Liver (tissue), 9 donors: ENCODE measurements around the gene TMCO4. TPM values are rescaled to one million over a fixed set of nuclear protein-coding genes. Genes with fewer than 3 reads are reported as not detected.

Source experiments
- DNase-seq: peaks from one replicate; pipeline ENCODE4 v3.0.0-alpha.2; 2017; ENCODE audit warnings: low spot score
- H3K27ac ChIP-seq, 2 donors: one replicate each; pipeline ENCODE4 v1.7.0; 2013; ENCODE audit warnings: inconsistent platforms in 2 of 2, low read length in 2 of 2, control low read depth in 1 of 2, low read depth in 1 of 2, mild to moderate bottlenecking in 1 of 2
- H3K27me3 ChIP-seq, 4 donors: one replicate each; pipeline versions ENCODE4 v1.6.1 to v1.7.0; 2013; ENCODE audit warnings: low read length in 3 of 4, inconsistent platforms in 1 of 4, mild to moderate bottlenecking in 1 of 4, moderate library complexity in 1 of 4; ENCODE audit not compliant: control insufficient read depth in 4 of 4, insufficient read depth in 4 of 4
- H3K36me3 ChIP-seq, 4 donors: one replicate each; pipeline versions ENCODE4 v1.6.1 to v1.7.0; 2013; ENCODE audit warnings: low read length in 3 of 4, mild to moderate bottlenecking in 3 of 4, low read depth in 1 of 4, moderate library complexity in 1 of 4; ENCODE audit not compliant: control insufficient read depth in 4 of 4, insufficient read depth in 3 of 4
- H3K4me1 ChIP-seq, 4 donors: one replicate each; pipeline versions ENCODE4 v1.6.1 to v1.7.0; 2013; ENCODE audit warnings: low read length in 3 of 4, mild to moderate bottlenecking in 3 of 4, moderate library complexity in 1 of 4; ENCODE audit not compliant: control insufficient read depth in 4 of 4, insufficient read depth in 4 of 4
- H3K4me3 ChIP-seq, 3 donors: one replicate each; pipeline versions ENCODE4 v1.6.1 to v1.7.0; 2013; ENCODE audit warnings: low read length in 3 of 3, control low read depth in 1 of 3, low read depth in 1 of 3, mild to moderate bottlenecking in 1 of 3
- H3K9ac ChIP-seq, 2 donors: one replicate each; pipeline ENCODE4 v1.7.0; 2013; ENCODE audit warnings: low read length in 2 of 2, mild to moderate bottlenecking in 2 of 2, moderate library complexity in 2 of 2, control low read depth in 1 of 2, low read depth in 1 of 2
- H3K9me3 ChIP-seq, 4 donors: one replicate each; pipeline versions ENCODE4 v1.6.1 to v1.7.0; 2013; ENCODE audit warnings: low read length in 3 of 4; ENCODE audit not compliant: control insufficient read depth in 4 of 4
- EGR1 ChIP-seq, 2 donors: IDR thresholded peaks; 2 replicates each; pipeline ENCODE4 v1.6.1; 2016 to 2018; ENCODE audit warnings: antibody characterized with exemption in 2 of 2, low read depth in 2 of 2
- FOXA1 ChIP-seq: IDR thresholded peaks from 2 replicates; pipeline ENCODE4 v1.6.1; 2016; ENCODE audit warnings: antibody characterized with exemption
- FOXA2 ChIP-seq: IDR thresholded peaks from 2 replicates; pipeline ENCODE4 v1.6.1; 2016; ENCODE audit warnings: antibody characterized with exemption
- GABPA ChIP-seq, 2 donors: IDR thresholded peaks in 1 of 2; conservative IDR thresholded peaks in 1 of 2; 2 replicates each; pipeline ENCODE4 v1.6.1; 2016; ENCODE audit warnings: antibody characterized with exemption in 2 of 2, mild to moderate bottlenecking in 1 of 2, moderate library complexity in 1 of 2
- HNF4A ChIP-seq, 2 donors: conservative IDR thresholded peaks; 2 replicates each; pipeline ENCODE4 v1.6.1; 2016; ENCODE audit warnings: antibody characterized with exemption in 2 of 2, mild to moderate bottlenecking in 2 of 2
- HNF4G ChIP-seq: IDR thresholded peaks from 2 replicates; pipeline ENCODE4 v1.6.1; 2016; ENCODE audit warnings: antibody characterized with exemption
- JUND ChIP-seq, 2 donors: IDR thresholded peaks; 2 replicates each; pipeline ENCODE4 v1.6.1; 2016; ENCODE audit warnings: antibody characterized with exemption in 2 of 2
- MAX ChIP-seq: IDR thresholded peaks from 2 replicates; pipeline ENCODE4 v1.6.1; 2016; ENCODE audit warnings: antibody characterized with exemption
- NR2F2 ChIP-seq: IDR thresholded peaks from 2 replicates; pipeline ENCODE4 v1.6.1; 2016; ENCODE audit warnings: antibody characterized with exemption
- RAD21 ChIP-seq, 2 donors: IDR thresholded peaks; 2 replicates each; pipeline ENCODE4 v1.6.1; 2016; ENCODE audit warnings: antibody characterized with exemption in 2 of 2, mild to moderate bottlenecking in 2 of 2
- RXRA ChIP-seq, 2 donors: IDR thresholded peaks; 2 replicates each; pipeline ENCODE4 v1.6.1; 2017 to 2018; ENCODE audit warnings: antibody characterized with exemption in 2 of 2, mild to moderate bottlenecking in 1 of 2
- SP1 ChIP-seq: IDR thresholded peaks from 2 replicates; pipeline ENCODE4 v1.6.1; 2018; ENCODE audit warnings: antibody characterized with exemption, mild to moderate bottlenecking
- TAF1 ChIP-seq: conservative IDR thresholded peaks from 2 replicates; pipeline ENCODE4 v1.6.1; 2016; ENCODE audit warnings: antibody characterized with exemption, mild to moderate bottlenecking
- YY1 ChIP-seq: IDR thresholded peaks from 2 replicates; pipeline ENCODE4 v1.6.1; 2016; ENCODE audit warnings: antibody characterized with exemption, mild to moderate bottlenecking
- WGBS: extraction: QIAGEN DNeasy Blood & Tissue Kit; methylation state at CpG from one replicate; pipeline ENCODE4 v1.1.7; 2013; 5-methylcytosine and 5-hydroxymethylcytosine counted together
- polyA plus RNA-seq, 2 donors: library from polyadenylated mRNA; stranded (reverse) in 1 of 2; unstranded in 1 of 2; fragments of 200-250 nt in 1 of 2; fragments of >200 nt in 1 of 2; fragmentation: Nextera tagmentation in 1 of 2; extraction: Ambion mirVana in 1 of 2; gene quantifications; one replicate each; pipeline versions ENCODE4 v1.2.1 to v1.2.3, GENCODE V29; 2013 to 2015
- total RNA-seq, 2 donors: library from RNA; depleted of rRNA; stranded (reverse); fragments of >200 nt; gene quantifications; one replicate each; pipeline ENCODE4 v1.2.3, GENCODE V29; 2014
- TF ChIP-seq, protein P1 (sequence below): IDR thresholded peaks from 2 replicates; pipeline ENCODE4 v1.6.1; 2016; ENCODE audit warnings: antibody characterized with exemption
- TF ChIP-seq, protein P2 (sequence below): IDR thresholded peaks from 2 replicates; pipeline ENCODE4 v1.6.1; 2016; ENCODE audit warnings: antibody characterized with exemption, mild to moderate bottlenecking
- TF ChIP-seq, protein P3 (sequence below): IDR thresholded peaks from 2 replicates; pipeline ENCODE4 v1.6.1; 2016; ENCODE audit warnings: antibody characterized with exemption
- donor health status: healthy.
- donor health status: healthy.
- donor health status: healthy.
- donor health status: healthy.
- donor health status: healthy.

The TMCO4 gene
- total and polyA plus RNA-seq, 4 donors, result 4.0 to 9.5 (median 6.0) TPM

- no peak for TF ChIP-seq SP1
- TF ChIP-seq YY1, result no peak
- no peak for TF ChIP-seq GABPA (IDR thresholded peaks at IDR 0.05 in 1 of 2, conservative IDR thresholded peaks at IDR 0.05 in 1 of 2)
- no peak for DNase-seq
- Histone ChIP-seq H3K9ac (no peak overlapping the region), H3K27me3 (no peaks in the 10 kb centered on the region), H3K4me3 (no peak overlapping the region), H3K4me1 (peaks cover under 1 to 5% (median 3%) of the 10 kb centered on the region in 4 donors), H3K27ac (no peak overlapping the region), H3K36me3 (no peaks in the 10 kb centered on the region), H3K9me3 (no peaks in the 10 kb centered on the region)
- 85% methylated on average over 13 of the region's 13 CpGs for WGBS
Measured at GRCh38 chr1:19809044-19809750, 9.5 kb upstream of the TMCO4 start.

DNA sequence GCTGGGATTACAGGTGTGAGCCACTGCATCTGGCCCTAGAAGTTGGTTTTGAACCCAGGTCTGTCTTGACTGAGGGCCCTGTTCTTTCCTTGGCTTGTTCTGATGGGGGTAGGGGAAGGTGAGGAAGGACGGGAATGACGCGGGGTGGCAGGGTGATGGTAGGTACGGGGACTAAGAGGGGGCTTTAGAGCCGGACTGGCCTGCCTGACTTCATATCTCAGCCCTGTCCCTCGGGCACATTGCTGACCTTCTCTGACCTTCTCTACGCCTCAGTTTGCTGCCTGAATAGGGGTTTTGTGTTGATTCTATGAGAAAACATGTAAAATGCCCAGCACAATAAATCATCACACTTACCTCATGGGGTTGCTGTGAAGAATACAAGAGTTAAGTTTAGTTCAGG lies 8.6 kb upstream of the TMCO4 start:
- TF ChIP-seq HNF4G (no peak), RAD21 (IDR thresholded peaks at IDR 0.05) (no peak), HNF4A (conservative IDR thresholded peaks at IDR 0.05) (no peak), YY1 (no peak), FOXA2 (no peak), GABPA (IDR thresholded peaks at IDR 0.05 in 1 of 2, conservative IDR thresholded peaks at IDR 0.05 in 1 of 2) (no peak), NR2F2 (no peak), JUND (IDR thresholded peaks at IDR 0.05) (no peak), TAF1 (no peak), EGR1 (IDR thresholded peaks at IDR 0.05; ENCODE audit: low read depth in 2 of 2) (no peak), SP1 (no peak), RXRA (IDR thresholded peaks at IDR 0.05) (no peak), MAX (no peak), FOXA1 (no peak)
- TF ChIP-seq, protein P1, sequence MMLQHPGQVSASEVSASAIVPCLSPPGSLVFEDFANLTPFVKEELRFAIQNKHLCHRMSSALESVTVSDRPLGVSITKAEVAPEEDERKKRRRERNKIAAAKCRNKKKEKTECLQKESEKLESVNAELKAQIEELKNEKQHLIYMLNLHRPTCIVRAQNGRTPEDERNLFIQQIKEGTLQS, result no peak
- TF ChIP-seq, protein P2, sequence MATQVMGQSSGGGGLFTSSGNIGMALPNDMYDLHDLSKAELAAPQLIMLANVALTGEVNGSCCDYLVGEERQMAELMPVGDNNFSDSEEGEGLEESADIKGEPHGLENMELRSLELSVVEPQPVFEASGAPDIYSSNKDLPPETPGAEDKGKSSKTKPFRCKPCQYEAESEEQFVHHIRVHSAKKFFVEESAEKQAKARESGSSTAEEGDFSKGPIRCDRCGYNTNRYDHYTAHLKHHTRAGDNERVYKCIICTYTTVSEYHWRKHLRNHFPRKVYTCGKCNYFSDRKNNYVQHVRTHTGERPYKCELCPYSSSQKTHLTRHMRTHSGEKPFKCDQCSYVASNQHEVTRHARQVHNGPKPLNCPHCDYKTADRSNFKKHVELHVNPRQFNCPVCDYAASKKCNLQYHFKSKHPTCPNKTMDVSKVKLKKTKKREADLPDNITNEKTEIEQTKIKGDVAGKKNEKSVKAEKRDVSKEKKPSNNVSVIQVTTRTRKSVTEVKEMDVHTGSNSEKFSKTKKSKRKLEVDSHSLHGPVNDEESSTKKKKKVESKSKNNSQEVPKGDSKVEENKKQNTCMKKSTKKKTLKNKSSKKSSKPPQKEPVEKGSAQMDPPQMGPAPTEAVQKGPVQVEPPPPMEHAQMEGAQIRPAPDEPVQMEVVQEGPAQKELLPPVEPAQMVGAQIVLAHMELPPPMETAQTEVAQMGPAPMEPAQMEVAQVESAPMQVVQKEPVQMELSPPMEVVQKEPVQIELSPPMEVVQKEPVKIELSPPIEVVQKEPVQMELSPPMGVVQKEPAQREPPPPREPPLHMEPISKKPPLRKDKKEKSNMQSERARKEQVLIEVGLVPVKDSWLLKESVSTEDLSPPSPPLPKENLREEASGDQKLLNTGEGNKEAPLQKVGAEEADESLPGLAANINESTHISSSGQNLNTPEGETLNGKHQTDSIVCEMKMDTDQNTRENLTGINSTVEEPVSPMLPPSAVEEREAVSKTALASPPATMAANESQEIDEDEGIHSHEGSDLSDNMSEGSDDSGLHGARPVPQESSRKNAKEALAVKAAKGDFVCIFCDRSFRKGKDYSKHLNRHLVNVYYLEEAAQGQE, result no peak
- TF ChIP-seq, protein P3, sequence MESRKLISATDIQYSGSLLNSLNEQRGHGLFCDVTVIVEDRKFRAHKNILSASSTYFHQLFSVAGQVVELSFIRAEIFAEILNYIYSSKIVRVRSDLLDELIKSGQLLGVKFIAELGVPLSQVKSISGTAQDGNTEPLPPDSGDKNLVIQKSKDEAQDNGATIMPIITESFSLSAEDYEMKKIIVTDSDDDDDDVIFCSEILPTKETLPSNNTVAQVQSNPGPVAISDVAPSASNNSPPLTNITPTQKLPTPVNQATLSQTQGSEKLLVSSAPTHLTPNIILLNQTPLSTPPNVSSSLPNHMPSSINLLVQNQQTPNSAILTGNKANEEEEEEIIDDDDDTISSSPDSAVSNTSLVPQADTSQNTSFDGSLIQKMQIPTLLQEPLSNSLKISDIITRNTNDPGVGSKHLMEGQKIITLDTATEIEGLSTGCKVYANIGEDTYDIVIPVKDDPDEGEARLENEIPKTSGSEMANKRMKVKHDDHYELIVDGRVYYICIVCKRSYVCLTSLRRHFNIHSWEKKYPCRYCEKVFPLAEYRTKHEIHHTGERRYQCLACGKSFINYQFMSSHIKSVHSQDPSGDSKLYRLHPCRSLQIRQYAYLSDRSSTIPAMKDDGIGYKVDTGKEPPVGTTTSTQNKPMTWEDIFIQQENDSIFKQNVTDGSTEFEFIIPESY, result no peak
- Histone ChIP-seq H3K27me3 (no peaks in the 10 kb centered on the region), H3K4me1 (no peaks in the 10 kb centered on the region), H3K9me3 (no peaks in the 10 kb centered on the region), H3K4me3 (no peak overlapping the region), H3K9ac (no peak overlapping the region), H3K27ac (no peak overlapping the region), H3K36me3 (no peaks in the 10 kb centered on the region)
- WGBS, result 91% methylated on average over 7 of the region's 7 CpGs
- DNase-seq, result no peak
